Activated CD4-positive, CD25-positive, alpha-beta regulatory T cell treated with anti-CD3 and anti-CD28 coated beads, Interleukin-2, amount 50 U/mL, for 16 hours (primary cell): ENCODE results near the gene ACSL6.

Source experiments
- DNase-seq: peaks from one replicate; pipeline ENCODE4 v3.0.0-alpha.2; 2020; ENCODE audit warnings: low read depth, low spot score

The ACSL6 gene

DNA sequence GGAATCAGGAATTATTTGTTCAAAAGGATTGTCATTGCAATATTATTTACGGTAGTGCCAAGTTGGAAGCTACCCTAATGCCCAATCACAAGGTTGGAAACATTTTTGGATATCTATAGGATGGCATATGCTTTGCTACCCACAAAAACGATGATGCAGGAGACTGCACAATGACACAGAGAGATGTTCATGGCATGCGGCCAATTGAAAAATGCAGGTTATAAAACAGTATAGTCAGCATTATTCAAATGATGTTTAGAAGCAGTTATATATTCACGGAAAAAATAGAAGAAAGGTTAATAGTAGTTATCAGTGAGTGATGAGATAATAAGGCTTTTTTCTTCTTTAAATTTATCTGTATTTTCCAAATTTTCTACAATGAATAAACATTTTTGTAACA, 5.9 kb upstream of the ACSL6 start:
- DNase-seq, result no peak

DNA sequence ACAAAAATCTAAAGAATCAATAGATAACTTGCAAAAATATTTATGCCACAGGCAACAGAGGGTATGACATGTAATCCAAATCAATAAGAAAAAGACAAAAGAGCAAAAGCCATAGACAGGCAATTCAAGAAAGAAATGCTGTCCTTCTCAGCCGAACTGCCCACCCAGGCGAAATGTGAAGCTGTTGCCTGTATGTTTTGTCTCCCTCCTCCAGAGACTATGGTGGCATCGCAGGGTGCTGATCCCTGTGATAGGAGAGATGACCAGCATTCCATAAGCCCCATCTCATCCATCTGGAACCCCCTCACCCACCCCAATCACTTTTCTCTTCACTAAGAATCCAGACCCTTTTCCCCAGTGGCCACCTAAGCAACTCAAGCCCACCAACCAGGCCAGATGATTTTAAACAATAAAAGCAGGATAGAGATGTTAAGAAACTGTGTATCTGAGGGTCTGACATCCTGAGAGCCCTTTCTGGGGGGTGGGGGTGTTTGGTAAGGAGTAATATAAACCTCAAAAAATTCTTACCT, 5.3 kb upstream of the ACSL6 start:
- no peak for DNase-seq

DNA sequence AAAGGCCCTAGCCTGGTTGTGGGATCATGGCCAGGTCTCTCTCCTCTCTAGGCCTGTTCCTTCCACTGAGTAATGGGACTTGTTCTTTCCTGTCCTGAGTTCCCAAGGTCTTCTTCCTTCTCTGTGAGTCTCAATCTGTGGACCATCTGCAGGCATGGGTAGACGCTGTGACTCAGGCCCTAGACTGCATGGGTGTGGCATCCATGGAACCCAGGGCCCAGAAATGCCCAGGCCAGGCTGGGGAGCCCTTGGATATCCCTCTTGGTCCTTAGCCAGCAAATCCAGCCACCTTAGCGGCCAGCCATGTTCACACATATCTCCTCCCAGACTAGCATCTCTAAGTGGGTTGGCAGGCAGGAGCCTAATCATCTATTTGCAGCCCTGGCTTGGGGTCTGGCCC, 2.3 kb upstream of the ACSL6 start:
- no peak for DNase-seq

DNA sequence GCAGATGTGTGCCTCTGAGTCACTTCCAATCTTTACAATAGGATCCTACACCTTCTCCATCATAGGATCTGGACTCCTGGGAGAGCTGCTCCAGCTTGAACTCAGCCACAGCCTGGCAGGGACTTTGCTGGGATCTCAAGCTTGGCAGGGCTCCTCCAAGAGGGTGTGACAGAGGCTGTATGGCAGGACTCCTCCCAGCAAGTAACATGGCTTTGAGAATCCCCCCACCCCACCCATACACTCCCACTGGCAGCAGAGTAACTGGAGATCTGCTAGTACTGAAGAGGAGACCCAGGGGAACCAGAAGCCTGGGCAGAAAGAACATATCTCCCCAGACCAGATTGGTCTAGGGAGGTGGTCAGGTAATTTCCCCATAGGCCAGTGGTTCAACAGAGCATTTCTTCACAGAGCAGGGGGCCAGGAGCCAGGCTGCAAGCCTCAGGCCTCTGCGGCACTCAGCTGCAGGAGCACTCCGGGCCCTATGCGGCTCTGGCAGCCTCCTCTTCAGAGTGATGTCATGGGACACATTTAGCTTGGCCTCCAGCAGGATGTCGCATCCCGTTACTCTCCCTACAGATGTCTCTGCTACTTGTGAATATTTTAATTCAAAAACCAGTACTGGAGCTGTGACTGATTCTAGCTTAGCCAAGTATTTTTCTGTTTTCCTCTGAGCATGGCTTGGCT, 1.7 kb upstream of the ACSL6 start:
- no peak for DNase-seq

DNA sequence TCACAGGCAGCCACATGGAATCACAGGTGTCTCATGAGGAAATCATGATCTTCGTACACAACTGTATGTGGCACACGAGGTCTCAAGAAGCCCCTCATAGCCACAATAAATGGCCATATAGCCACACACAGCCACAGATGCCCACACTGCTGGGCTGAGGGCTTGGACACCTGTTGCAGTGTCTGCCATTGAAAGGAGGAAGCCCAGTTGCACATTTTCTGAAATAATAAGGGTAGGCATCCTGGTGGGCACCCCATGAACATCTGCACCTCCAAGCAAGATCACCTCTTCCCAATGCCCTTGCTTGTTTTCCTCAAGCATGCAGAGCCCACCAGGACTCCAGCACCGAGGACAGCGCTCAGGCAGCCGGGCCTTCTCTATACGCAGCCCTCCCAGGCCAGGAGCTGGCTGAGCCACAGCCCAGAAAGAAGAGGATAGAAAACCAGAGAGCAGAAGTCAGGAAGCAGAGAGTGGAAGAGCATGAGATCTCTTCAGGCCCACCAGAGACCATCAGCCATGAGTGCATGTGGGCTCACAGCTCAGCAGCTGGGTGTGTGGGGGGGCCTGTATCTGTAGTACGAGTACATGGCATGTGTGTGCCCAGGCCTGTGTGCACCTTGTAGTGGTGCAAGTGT, 1.0 kb upstream of the ACSL6 start:
- no peak for DNase-seq

DNA sequence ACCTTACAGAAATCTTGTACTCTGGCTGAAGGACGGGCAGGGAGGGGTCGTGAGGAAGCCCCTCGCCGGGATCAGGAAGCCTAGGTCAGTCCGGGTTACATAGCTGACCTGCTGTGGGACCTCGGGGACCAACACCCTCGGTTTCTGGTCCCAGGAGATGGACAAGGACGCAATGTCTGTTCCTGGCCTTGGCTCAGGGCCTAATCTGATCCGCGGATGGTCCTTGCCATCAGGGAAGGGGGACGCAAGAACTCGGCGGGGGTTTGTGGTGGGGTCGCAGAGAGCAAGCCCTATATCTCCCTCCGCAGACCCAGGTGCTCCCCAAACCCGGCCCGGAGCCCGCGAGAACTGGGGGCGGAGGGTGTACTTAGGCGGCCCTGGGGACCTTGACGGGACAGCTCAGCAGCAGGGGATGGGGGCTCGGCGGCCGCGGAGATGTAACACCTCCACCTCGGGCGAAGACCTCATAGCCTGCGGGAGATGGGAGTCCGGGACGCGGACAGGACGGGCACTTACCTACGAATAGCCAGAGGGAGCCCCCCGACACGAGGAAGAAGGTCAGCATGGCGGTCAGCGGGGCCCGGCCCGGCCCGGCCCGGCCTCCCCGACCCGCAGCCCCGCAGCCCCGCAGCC, 353 bp downstream of the ACSL6 start:
- no peak for DNase-seq

DNA sequence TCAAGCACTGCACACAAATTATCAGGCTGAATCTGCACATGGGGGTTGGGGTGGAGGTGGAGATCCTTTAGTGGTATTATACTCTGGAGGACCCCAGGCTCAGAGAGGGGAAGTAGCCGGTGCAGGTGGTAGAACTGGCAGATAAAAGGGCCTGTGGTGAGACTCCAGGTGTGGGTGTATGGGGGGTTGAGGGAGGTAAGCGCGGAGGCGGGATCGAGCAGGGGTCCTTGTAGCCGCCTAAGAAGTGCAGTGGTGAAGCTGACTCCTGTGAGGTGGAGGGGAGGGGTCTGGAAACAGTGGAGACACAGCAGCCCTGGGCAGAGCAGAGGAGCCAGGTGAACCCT, 841 bp downstream of the ACSL6 start:
- no peak for DNase-seq

DNA sequence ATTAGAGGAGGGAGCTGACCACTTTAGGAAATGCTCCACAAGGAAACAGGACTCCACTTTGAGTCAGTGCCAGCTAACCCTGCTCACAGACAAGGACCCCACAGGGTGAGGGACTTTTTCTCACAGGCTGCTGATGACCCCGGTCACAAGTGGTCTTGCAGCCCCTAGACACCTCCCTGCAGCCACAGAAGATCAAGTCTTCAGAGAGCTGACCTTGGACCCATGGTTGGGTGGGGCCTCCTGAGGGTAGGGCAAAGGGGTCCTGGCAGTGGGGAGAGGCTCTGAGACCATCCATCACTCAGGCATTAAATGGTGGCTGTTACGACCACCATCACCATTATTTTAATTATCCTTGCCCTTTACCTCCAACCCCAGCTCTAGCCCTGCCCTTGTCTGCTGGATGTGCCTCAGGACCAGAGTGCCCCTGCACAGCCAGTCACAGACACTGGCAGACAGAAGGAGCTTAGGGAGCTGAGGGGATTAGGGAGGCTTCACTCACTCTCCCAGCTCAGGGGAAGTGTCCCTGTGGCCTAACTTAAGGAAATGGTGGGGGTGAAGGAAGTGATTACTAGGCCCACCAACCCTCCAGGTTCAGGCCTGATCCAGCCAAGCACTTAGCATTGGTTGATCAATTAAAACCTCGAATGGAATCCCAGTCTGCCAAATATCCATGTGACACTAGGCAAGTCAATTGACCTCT, 1.6 kb downstream of the ACSL6 start:
- DNase-seq, result no peak

DNA sequence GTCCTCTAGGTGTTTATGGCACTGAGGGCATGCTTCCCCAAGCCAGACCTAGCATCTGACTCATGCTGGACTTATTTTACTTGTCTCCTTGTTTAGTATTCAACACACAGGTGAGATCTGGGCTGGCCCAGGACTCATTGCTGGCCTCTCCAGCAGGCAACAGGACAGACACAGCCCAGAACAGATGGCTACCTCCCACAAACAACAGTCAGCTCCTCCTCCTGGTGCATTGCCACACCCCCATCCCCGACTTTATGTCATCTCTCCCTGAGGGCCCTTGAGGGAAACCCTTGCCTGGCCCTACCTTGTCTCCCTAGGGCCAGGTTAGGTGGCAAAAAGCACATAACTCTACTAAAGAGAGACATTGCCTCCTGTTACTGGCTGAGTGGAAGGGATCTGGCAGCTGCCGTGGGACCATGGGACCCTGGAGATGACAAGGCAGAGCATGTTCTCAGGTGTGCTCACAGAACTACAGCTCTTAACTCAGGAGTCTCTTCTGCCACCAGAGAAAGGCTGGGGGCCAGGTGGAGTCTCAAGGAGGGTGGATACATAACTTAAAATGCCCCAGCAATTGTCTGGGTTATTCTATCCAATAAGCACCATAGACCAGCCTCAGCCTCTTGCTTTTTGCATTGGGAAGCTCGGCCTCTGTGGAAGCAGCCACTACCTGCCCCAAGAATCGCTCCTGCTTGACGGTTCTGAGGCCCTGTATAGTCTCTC, 2.3 kb downstream of the ACSL6 start:
- DNase-seq, result no peak

DNA sequence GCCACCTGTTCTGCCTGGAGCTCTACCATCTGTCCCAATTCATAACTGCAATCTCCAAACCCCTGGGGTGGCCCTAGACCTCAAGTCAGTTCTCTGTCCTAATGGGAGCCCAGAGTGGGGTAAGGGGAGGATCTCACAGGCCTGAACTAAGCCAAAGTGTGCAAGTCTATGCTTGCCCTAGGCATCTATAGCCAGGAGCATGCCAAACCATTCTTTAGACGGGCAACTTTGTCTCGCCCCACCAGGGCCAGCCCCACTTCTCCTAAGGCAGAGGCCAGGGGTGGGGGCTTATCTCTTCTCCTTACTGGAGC, 3.3 kb downstream of the ACSL6 start:
- DNase-seq, result no peak

DNA sequence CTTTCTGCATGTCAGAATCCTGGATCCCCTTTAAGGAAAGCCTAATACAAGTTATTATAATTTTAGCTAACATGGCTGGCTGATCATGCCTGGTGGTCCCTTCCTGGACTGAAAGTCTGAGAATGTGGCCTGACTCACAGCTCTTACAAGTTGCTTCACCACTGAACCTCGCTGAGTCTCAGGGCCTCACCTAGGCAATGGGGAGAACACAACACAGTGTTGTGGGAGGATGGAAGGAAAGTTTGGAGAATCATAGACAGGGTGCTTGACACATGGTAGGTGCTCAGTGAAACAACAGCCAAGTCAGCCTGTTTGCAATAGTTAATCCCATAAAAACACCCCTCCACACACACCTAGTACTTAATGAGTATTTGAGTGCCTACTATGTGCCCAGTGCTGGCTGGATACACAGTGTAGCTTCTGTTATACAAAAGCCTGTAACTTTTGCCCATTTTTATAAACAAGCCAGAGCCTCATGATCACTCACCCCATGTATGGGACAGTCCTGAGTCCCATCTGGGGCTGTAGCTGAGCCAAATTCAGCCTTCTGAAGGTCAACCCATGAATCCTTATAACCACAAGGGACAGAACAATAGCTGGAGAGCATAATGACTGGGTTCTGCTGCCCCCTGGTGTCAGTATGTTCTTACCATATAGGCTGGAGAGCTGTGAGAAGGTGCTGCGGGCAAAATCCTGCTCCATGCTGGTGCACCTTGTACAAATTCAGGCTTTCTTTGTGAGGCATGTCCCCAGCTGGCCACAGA, 3.9 kb downstream of the ACSL6 start:
- DNase-seq, result peak; percentile 52

DNA sequence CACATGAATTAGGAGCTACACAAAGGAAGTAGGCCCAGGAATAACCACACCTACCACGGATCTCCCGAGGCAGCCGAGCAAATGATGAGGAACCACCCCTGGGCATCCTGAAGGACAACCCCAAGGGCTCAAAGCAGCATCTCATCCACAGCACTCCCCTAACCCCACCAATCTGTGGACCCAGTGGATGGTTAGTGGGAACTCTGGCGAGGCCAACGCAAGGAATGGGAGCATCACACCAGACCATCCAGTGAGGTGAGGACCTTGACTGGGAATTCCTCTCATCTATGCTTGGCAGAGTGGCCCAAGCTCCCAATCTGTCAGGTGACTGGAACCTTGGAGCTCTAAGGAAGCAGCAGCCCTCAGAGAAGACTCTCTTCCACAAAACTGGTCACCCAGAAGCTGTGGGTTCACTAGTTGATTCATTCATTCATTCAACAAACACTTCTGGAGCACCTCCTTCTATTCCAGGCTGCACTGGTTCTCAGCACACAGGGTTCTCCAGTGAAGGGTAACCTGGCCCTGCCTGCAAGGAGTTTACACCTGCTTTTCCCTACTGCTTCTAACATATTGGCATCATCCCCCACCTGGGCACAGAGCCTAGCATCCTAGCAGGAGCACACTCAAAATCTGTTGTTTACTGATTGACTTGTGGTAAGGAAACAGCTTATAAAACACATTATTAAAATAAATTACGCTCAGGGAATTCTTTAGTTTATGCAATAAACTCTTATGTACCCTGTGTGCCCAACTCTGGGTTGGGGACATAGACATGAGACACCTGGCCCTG, 4.9 kb downstream of the ACSL6 start:
- no peak for DNase-seq

DNA sequence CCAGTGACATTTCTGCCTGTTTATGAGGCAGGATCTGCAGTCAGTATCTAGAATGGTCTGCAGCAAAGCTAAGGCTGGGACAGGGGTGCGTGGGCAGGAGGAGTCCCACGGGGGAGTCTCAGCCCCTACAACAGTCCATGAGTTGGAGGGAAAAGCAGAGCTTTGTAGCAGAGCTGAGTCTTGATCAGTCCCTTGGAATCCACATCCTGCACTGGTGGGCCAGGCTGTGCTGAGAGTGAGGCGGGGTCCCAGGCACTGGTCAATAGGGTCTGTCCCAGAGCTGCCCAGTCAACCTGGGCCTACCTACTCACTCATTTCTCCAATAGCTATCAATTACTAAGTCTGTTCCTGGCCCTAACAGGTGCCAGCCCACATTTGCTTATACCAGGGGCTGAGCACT, 5.9 kb downstream of the ACSL6 start:
- DNase-seq, result no peak

DNA sequence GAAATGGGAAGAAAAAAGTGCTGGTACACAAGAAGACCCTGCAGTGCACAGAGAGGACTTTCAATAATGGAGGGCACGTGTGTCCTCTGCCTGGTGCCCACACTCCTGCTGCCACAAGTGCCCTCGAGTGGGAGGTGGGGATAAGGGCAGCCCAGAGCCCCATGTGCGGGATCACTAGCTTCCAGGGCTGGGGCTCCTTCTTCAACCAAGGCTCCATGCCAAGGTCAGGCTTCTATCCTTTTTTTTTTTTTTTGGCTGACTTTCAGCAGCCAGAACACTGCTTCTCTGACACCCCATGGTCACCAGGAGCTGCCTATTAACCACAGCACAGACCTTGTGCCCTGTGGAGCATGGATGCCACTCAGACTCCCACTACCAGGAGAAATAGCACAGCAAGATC, 7.5 kb downstream of the ACSL6 start:
- no peak for DNase-seq

DNA sequence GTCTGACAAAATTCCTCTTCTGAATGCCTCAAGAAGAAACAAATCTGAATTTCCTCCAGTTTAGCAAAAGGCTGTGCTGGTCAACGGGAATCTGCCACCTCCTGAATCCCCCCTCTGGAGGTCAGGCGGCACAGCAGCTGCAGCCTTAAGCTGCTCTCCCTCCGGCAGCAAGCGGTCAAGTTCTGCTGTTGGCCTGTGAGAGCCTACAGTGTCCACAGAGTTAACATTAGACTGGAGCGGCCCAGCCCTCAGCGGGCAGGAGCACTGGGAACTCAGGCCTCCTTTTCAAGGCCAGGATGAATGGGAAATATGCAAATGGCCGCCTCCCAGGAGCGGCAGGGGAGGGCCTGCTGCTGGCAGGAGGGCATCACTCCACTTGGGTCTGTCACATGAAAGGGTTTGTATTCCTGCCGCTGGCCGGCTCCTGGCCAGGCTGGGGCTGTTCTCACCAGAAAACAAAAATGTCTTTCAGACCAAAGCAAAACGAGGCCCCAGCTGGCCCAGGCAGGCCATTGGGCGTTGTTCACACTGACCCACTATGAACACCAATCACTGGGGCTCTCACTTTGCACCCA, 8.2 kb downstream of the ACSL6 start:
- DNase-seq, result no peak

DNA sequence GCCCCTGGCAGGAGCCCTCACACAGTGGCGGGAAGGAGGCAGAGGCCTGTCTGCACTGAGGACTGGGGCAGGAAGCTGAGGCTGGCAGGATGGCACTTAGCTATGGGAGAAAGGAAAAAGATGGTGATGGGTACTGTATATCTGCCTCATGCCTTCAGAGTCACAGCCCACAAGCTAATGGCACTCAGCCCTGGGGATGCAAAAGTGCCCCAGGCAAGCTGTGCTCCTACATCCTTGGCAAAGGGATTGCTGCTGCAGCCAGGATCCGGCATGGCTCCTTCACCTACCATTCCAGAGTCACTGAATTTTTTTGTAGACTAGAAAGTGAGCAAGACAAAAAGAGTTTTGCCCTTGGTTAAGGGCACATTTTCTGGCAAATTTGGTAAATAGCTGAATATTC, 8.7 kb downstream of the ACSL6 start:
- DNase-seq, result no peak

DNA sequence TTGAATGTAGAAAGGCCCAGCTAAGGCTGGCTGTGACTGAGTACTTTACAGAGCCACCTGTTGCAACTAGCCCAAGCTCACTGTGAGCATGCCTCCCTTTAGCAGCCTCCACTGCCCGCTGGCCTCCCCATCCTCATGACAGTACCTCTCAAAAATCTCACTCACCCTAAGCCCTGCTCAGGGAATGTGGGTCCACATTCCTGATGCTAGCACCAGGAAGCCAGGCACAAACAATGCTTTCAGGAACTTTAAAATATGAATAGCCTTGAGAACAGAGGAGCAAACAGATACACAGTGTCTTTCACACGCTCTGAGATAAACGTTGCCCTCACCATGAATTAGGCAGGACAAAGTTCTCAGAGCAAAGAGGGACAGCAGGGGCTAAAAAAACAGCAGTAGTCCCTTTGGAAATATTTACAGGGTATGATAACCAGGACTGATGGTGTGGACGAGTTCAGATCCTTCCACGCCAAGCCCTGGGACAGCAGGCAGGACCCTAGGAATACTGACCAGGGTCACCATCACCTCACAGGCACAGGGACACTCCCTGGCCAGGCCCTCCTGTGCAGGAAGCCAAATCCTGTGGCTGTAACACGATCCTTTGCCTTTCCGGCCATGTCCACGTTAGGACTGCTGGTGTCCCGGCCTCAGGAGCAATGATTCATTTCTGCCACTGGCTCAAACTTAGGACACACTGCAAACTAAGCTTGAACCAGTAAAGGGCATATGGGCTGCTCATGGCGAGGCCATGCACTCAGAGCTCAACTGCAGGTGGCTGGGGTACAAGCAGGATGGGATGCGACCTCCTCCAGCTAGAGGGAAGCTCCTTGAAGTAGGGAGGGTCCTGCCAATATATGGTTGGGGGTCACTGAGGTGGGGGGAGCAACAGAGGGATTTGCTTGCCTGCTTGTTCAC, 9.6 kb downstream of the ACSL6 start:
- DNase-seq, result no peak

DNA sequence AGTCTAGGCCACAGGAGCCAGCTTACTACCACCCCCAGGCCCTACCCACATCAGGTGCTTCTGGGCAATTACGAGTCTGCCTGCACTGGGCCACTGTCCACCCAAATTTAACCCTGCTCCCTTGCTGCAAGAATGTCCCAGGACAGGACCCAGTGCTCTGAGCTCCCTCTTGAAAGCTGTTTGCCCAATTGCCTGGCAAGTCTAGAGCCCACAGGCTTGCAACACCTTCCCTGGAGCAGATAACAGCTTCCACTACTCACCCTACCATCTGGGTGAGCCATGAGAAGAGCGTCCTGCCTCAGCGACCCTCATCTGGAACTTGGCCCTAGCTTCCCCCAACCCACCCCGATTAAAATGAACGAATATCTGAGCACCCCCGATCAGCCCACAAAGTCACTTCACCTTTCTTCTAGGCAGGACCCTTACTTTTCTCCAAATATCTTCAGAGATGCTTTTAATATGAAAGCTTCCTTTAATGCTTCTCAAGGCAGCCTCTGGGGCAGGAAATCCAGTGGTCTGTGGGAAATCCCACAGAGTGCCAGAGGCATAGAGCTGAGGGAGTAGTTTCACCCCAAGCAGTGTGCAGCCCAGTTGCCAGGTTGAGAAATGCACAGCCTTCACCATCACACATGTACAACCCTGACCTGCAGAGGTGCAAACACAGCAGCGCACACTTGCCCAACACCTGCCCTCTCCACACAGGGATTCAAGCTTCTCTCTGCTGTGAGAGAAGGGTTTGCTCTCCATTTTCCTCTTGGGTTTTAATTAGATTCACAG, 10.6 kb downstream of the ACSL6 start:
- DNase-seq, result no peak

DNA sequence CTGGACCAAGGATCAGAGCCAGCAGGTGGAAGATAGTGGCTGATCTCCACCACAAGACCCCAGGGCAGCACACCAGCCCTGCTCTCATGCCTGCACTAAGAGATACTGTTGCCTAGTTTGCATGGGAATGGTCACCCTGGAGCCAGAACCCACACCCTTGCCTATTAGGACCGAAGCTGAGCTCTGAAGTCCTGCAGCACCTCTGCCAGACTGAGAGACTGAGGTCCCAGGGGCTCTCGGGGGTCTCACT, 11.3 kb downstream of the ACSL6 start:
- DNase-seq, result no peak
